Parathyroid adenoma (tissue), 2 donors: Measurements from ENCODE around the gene GNL3.

Source experiments
- H2AFZ ChIP-seq: fragments of 300-600 bp; sonication (generic); one replicate; pipeline ENCODE4 v1.7.0; 2017; ENCODE audit warnings: antibody characterized with exemption, mild to moderate bottlenecking
- H3K27ac ChIP-seq: fragments of 300-600 bp; sonication (generic); one replicate; pipeline ENCODE4 v1.7.0; 2017
- H3K27me3 ChIP-seq: fragments of 300-600 bp; sonication (generic); one replicate; pipeline ENCODE4 v1.7.0; 2017; ENCODE audit warnings: low read length; ENCODE audit not compliant: control insufficient read depth, insufficient read depth
- H3K36me3 ChIP-seq: fragments of 300-600 bp; sonication (generic); one replicate; pipeline ENCODE4 v1.7.0; 2017; ENCODE audit warnings: low read length; ENCODE audit not compliant: control insufficient read depth, insufficient read depth
- H3K4me1 ChIP-seq: fragments of 300-600 bp; sonication (generic); one replicate; pipeline ENCODE4 v1.7.0; 2017; ENCODE audit warnings: control low read depth
- H3K4me2 ChIP-seq: fragments of 300-600 bp; sonication (generic); one replicate; pipeline ENCODE4 v1.7.0; 2017; ENCODE audit warnings: low read length
- H3K4me3 ChIP-seq: fragments of 300-600 bp; sonication (generic); one replicate; pipeline ENCODE4 v1.7.0; 2017; ENCODE audit warnings: low read depth, low read length
- H3K79me2 ChIP-seq: fragments of 300-600 bp; sonication (generic); one replicate; pipeline ENCODE4 v1.7.0; 2017; ENCODE audit warnings: control low read depth
- H3K9ac ChIP-seq: fragments of 300-600 bp; sonication (generic); one replicate; pipeline ENCODE4 v1.7.0; 2017; ENCODE audit warnings: mild to moderate bottlenecking
- H3K9me3 ChIP-seq: fragments of 300-600 bp; sonication (generic); one replicate; pipeline ENCODE4 v1.7.0; 2017; ENCODE audit warnings: low read length; ENCODE audit not compliant: control insufficient read depth
- CTCF ChIP-seq: fragments of 300-600 bp; sonication (generic); IDR thresholded peaks from one replicate; pipeline ENCODE4 v1.7.0; 2017; ENCODE audit warnings: antibody characterized with exemption, mild to moderate bottlenecking
- donor health status: primary hyperparathyroidism.

Gene GNL3

GRCh38 chr3:52694528-52695189 lies 8.8 kb downstream of the GNL3 start:
- Histone ChIP-seq H2AFZ (no peak overlapping the region), H3K36me3 (no peaks in the 10 kb centered on the region), H3K4me3 (no peak overlapping the region), H3K4me2 (peak overlapping the region; percentile 13), H3K9me3 (no peaks in the 10 kb centered on the region), H3K9ac (no peak overlapping the region), H3K27ac (no peak overlapping the region), H3K79me2 (no peaks in the 10 kb centered on the region), H3K4me1 (no peaks in the 10 kb centered on the region), H3K27me3 (no peaks in the 10 kb centered on the region)
- no peak for TF ChIP-seq CTCF

- H2AFZ ChIP-seq, result no peak overlapping the region
- H3K79me2 ChIP-seq, result peaks cover 4% of the 10 kb centered on the region
- H3K27me3 ChIP-seq, result no peaks in the 10 kb centered on the region
- no peak overlapping the region for H3K27ac ChIP-seq
- no peak overlapping the region for H3K9ac ChIP-seq
- H3K36me3 ChIP-seq, result no peaks in the 10 kb centered on the region
- no peak overlapping the region for H3K4me2 ChIP-seq
- no peak for TF ChIP-seq CTCF
- no peaks in the 10 kb centered on the region for H3K4me1 ChIP-seq
- H3K9me3 ChIP-seq, result no peaks in the 10 kb centered on the region
- H3K4me3 ChIP-seq, result no peak overlapping the region
Measured at GRCh38 chr3:52695798-52696671, 10.2 kb downstream of the GNL3 start.

DNA sequence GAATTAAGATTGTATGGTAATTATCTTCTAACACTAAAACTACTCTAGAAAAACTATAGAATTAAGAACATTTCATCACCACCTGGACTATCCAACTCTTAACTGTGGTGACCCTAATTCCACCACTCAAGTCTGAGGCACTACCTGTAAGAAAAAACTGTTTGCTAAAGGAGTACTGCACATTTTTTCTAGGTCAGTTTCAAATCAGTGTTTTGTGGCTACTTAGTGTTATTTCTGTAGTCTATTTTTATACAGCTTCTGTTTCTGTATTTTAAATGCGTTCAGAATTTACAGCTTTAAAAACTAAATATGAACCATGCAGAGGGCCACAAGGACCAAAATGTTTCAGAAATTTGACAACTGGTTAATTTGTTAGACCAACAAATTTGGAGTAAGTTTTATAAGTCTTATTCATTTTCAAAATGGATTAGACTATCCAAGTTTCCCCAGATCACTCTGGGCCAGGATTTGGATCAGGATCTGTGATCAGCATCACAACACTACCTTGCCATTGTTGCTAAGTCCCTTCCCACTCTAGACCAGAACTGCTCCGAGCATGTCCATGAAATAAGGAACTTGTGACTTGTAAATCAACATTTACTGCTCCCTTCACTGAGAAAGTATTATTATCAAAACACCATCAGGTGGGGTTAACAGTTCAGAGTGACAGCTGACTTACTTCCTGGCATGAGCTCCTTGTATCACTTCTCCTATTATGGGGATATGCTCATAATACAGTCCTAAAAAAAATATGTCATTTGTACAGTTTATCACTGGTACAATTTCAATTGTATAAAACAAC lies 11.2 kb downstream of the GNL3 start:
- H3K4me3 ChIP-seq, result no peak overlapping the region
- H3K4me1 ChIP-seq, result no peaks in the 10 kb centered on the region
- no peak overlapping the region for H3K9ac ChIP-seq
- H3K27ac ChIP-seq, result no peak overlapping the region
- no peak overlapping the region for H2AFZ ChIP-seq
- no peaks in the 10 kb centered on the region for H3K27me3 ChIP-seq
- no peak for TF ChIP-seq CTCF
- no peak overlapping the region for H3K4me2 ChIP-seq
- H3K36me3 ChIP-seq, result no peaks in the 10 kb centered on the region
- H3K79me2 ChIP-seq, result peaks cover 8% of the 10 kb centered on the region
- H3K9me3 ChIP-seq, result no peaks in the 10 kb centered on the region

GRCh38 chr3:52697632-52697965 lies 11.8 kb downstream of the GNL3 start:
- Histone ChIP-seq H3K36me3 (no peaks in the 10 kb centered on the region), H3K79me2 (peaks cover 13% of the 10 kb centered on the region), H3K4me3 (no peak overlapping the region), H3K9me3 (no peaks in the 10 kb centered on the region), H3K27ac (no peak overlapping the region), H3K27me3 (no peaks in the 10 kb centered on the region), H3K4me1 (no peaks in the 10 kb centered on the region), H2AFZ (no peak overlapping the region), H3K4me2 (no peak overlapping the region), H3K9ac (no peak overlapping the region)
- TF ChIP-seq CTCF, result no peak
